ENCODE data around the gene IMMP2L.

IMMP2L gene

GRCh38 chr7:110973196-110973990 is 588.9 kb downstream of the IMMP2L start:
- Histone ChIP-seq H3K27me3 (ENCODE audit: low read depth, low read length) (no peaks in the 10 kb centered on the region), H3K27ac (ENCODE audit: low read length) (no peak overlapping the region), H3K4me3 (ENCODE audit: low read depth in 1 of 2, low read length in 2 of 2) (no peak overlapping the region), H3K36me3 (ENCODE audit: control insufficient read depth in 1 of 2, insufficient read depth in 2 of 2, low read length in 2 of 2) (no peaks in the 10 kb centered on the region), H3K9me3 (ENCODE audit: control insufficient read depth in 1 of 2, low read length in 2 of 2) (no peaks in the 10 kb centered on the region), H3K4me1 (ENCODE audit: control insufficient read depth in 1 of 2, insufficient read depth in 2 of 2, low read length in 2 of 2) (no peaks in the 10 kb centered on the region)

GRCh38 chr7:110964775-110965174 is 597.5 kb downstream of the IMMP2L start:
- no peaks in the 10 kb centered on the region for H3K36me3 ChIP-seq (ENCODE audit: control insufficient read depth in 1 of 2, insufficient read depth in 2 of 2, low read length in 2 of 2)
- no peaks in the 10 kb centered on the region for H3K4me1 ChIP-seq (ENCODE audit: control insufficient read depth in 1 of 2, insufficient read depth in 2 of 2, low read length in 2 of 2)
- H3K9me3 ChIP-seq (ENCODE audit: control insufficient read depth in 1 of 2, low read length in 2 of 2): no peaks in the 10 kb centered on the region
- no peak overlapping the region for H3K4me3 ChIP-seq (ENCODE audit: low read depth in 1 of 2, low read length in 2 of 2)
- no peak overlapping the region for H3K27ac ChIP-seq (ENCODE audit: low read length)
- H3K27me3 ChIP-seq (ENCODE audit: low read depth, low read length): no peaks in the 10 kb centered on the region

DNA sequence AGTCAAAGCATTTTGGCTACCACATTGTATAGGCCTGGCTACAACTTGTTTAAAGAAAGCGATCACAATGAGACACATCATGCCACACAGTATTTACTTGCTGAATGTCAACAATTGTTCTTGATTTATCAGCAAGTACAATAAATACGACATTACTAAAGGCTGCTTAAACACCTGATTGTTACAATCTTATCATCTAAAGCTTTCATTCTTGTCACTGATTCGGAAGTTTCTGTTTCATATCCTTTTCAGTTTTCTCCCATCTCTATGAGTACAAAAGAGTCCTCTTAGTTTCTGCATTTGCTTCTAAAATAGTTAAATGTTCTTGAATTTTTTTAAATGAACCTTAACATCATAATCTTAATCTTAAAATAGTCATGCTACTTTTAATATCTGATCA is 599.5 kb downstream of the IMMP2L start:
- H3K27me3 ChIP-seq (ENCODE audit: low read depth, low read length): no peaks in the 10 kb centered on the region
- no peak overlapping the region for H3K27ac ChIP-seq (ENCODE audit: low read length)
- no peaks in the 10 kb centered on the region for H3K36me3 ChIP-seq (ENCODE audit: control insufficient read depth in 1 of 2, insufficient read depth in 2 of 2, low read length in 2 of 2)
- no peaks in the 10 kb centered on the region for H3K4me1 ChIP-seq (ENCODE audit: control insufficient read depth in 1 of 2, insufficient read depth in 2 of 2, low read length in 2 of 2)
- no peaks in the 10 kb centered on the region for H3K9me3 ChIP-seq (ENCODE audit: control insufficient read depth in 1 of 2, low read length in 2 of 2)
- H3K4me3 ChIP-seq (ENCODE audit: low read depth in 1 of 2, low read length in 2 of 2): no peak overlapping the region

DNA sequence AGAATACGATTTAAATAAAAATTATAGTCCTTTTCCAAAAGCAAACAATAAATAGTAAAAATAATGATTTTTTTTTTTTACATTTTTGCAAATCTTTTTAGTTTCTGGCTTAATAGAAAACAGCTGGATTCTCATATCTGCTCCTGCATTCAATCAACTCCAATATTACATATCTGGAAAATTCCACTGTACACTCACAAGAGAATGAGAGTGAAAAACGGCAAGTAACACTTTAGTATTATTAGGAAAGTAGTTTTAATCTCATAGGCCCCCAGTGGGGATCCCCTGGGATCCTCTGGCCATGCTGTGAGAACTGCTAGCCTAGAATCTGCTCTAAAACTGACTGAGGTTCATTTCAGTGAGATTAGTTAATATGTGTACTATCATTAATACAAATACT is 599.9 kb downstream of the IMMP2L start:
- no peak overlapping the region for H3K4me3 ChIP-seq (ENCODE audit: low read depth in 1 of 2, low read length in 2 of 2)
- no peaks in the 10 kb centered on the region for H3K27me3 ChIP-seq (ENCODE audit: low read depth, low read length)
- H3K27ac ChIP-seq (ENCODE audit: low read length): no peak overlapping the region
- H3K4me1 ChIP-seq (ENCODE audit: control insufficient read depth in 1 of 2, insufficient read depth in 2 of 2, low read length in 2 of 2): no peaks in the 10 kb centered on the region
- no peaks in the 10 kb centered on the region for H3K36me3 ChIP-seq (ENCODE audit: control insufficient read depth in 1 of 2, insufficient read depth in 2 of 2, low read length in 2 of 2)
- no peaks in the 10 kb centered on the region for H3K9me3 ChIP-seq (ENCODE audit: control insufficient read depth in 1 of 2, low read length in 2 of 2)

DNA sequence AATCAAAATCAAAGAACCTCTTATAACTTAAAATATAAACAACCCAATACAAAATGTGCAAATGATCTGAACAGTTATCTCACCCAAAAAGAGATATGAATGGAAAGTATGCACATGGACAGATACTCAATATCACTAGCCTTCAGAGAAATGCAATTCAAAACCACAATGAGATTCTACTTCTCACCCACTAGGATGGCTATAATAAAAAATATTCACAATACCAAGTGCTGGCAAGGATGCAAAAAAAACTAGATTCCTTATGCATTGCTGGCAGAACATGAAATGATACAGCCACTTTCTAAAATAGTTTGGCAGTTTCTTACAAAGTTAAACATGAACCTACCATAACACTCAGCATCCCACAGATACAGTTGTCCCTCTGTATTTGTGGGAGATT is 601.5 kb downstream of the IMMP2L start:
- Histone ChIP-seq H3K27ac (ENCODE audit: low read length) (no peak overlapping the region), H3K9me3 (ENCODE audit: control insufficient read depth in 1 of 2, low read length in 2 of 2) (no peaks in the 10 kb centered on the region), H3K4me1 (ENCODE audit: control insufficient read depth in 1 of 2, insufficient read depth in 2 of 2, low read length in 2 of 2) (no peaks in the 10 kb centered on the region), H3K4me3 (ENCODE audit: low read depth in 1 of 2, low read length in 2 of 2) (no peak overlapping the region), H3K27me3 (ENCODE audit: low read depth, low read length) (no peaks in the 10 kb centered on the region), H3K36me3 (ENCODE audit: control insufficient read depth in 1 of 2, insufficient read depth in 2 of 2, low read length in 2 of 2) (no peaks in the 10 kb centered on the region)

DNA sequence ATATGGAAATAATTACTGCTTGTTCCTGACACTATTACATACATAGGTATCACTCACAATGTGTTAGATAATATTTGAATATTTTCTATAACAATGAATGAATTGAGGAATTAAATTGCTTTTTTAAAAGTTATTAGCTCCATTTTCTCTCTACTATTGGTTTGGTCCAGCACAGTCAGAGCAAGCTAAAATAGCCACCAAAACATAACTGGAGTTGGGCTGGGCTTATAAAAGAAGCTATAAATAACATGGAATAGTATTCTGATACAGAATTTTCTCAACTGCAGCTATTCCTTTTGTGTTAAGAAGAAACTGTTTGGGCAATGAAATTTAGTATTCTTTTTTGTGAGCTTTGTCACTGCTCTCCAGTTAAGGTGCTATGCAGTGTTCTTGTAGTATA is 614.0 kb downstream of the IMMP2L start:
- Histone ChIP-seq H3K9me3 (ENCODE audit: control insufficient read depth in 1 of 2, low read length in 2 of 2) (no peaks in the 10 kb centered on the region), H3K27ac (ENCODE audit: low read length) (no peak overlapping the region), H3K36me3 (ENCODE audit: control insufficient read depth in 1 of 2, insufficient read depth in 2 of 2, low read length in 2 of 2) (no peaks in the 10 kb centered on the region), H3K4me3 (ENCODE audit: low read depth in 1 of 2, low read length in 2 of 2) (no peak overlapping the region), H3K27me3 (ENCODE audit: low read depth, low read length) (no peaks in the 10 kb centered on the region), H3K4me1 (ENCODE audit: control insufficient read depth in 1 of 2, insufficient read depth in 2 of 2, low read length in 2 of 2) (no peaks in the 10 kb centered on the region)

GRCh38 chr7:110947408-110947807 is 614.9 kb downstream of the IMMP2L start:
- H3K4me1 ChIP-seq (ENCODE audit: control insufficient read depth in 1 of 2, insufficient read depth in 2 of 2, low read length in 2 of 2): no peaks in the 10 kb centered on the region

DNA sequence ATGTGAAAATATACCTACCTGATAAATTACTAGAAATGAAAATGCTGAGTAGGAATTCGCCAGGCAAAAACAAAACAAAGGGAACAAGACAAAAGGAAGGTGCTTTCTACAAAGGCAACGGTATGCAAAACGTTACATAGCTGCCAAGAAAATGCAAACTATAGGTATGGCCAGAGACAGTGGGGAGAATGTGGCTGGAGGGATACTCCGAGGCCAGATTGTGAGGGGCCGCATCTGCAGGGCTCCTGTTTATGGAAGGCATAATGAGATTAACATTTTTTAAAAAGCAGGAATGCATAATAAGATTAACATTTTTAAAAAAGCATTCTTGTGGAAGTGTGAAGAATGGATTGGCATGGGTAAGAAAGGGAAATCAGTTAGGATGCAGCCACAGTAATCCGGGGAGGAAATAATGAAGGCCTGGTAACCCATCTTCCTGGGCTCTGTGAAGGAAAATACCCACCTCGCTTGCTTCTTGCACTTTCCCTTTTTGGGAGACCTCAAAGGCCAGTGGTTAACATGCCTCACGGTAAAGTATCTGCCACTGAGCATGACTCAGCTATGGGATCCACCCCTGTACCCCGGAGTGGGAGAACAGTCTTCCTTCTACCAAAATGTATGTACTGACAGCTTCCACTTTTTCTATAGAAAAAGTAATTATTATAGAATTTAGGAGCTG is 617.2 kb downstream of the IMMP2L start:
- Histone ChIP-seq H3K4me1 (ENCODE audit: control insufficient read depth in 1 of 2, insufficient read depth in 2 of 2, low read length in 2 of 2) (no peaks in the 10 kb centered on the region), H3K36me3 (ENCODE audit: control insufficient read depth in 1 of 2, insufficient read depth in 2 of 2, low read length in 2 of 2) (no peaks in the 10 kb centered on the region), H3K27me3 (ENCODE audit: low read depth, low read length) (no peaks in the 10 kb centered on the region), H3K4me3 (ENCODE audit: low read depth in 1 of 2, low read length in 2 of 2) (no peak overlapping the region), H3K9me3 (ENCODE audit: control insufficient read depth in 1 of 2, low read length in 2 of 2) (no peaks in the 10 kb centered on the region), H3K27ac (ENCODE audit: low read length) (no peak overlapping the region)

More at GRCh38 chr7:110947408-110947807, 614.9 kb downstream of the IMMP2L start:
- Histone ChIP-seq H3K4me3 (ENCODE audit: low read depth in 1 of 2, low read length in 2 of 2) (no peak overlapping the region), H3K36me3 (ENCODE audit: control insufficient read depth in 1 of 2, insufficient read depth in 2 of 2, low read length in 2 of 2) (no peaks in the 10 kb centered on the region), H3K27ac (ENCODE audit: low read length) (no peak overlapping the region), H3K27me3 (ENCODE audit: low read depth, low read length) (no peaks in the 10 kb centered on the region), H3K9me3 (ENCODE audit: control insufficient read depth in 1 of 2, low read length in 2 of 2) (no peaks in the 10 kb centered on the region)

DNA sequence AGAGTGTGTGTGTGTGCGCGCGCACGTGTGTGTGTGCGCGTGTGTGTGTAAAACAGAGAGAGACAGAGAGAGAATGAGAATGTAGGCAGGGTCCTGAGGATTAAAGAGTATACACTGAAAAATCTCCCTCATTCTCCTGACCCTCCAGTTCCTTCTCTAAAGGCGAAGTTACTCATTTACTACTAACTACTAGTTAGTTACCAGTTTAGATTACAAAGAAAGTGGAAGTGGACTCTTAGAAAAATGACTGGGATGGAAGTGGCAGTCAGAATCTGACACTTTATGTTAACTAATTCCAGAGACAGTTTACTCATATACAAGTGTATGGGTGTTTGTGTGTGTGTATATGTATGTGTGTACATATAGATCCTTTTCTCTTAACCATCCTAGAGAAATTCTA is 617.8 kb downstream of the IMMP2L start:
- H3K36me3 ChIP-seq (ENCODE audit: control insufficient read depth in 1 of 2, insufficient read depth in 2 of 2, low read length in 2 of 2): no peaks in the 10 kb centered on the region
- H3K4me1 ChIP-seq (ENCODE audit: control insufficient read depth in 1 of 2, insufficient read depth in 2 of 2, low read length in 2 of 2): no peaks in the 10 kb centered on the region
- H3K9me3 ChIP-seq (ENCODE audit: control insufficient read depth in 1 of 2, low read length in 2 of 2): no peaks in the 10 kb centered on the region
- H3K27ac ChIP-seq (ENCODE audit: low read length): no peak overlapping the region
- H3K27me3 ChIP-seq (ENCODE audit: low read depth, low read length): no peaks in the 10 kb centered on the region
- no peak overlapping the region for H3K4me3 ChIP-seq (ENCODE audit: low read depth in 1 of 2, low read length in 2 of 2)

GRCh38 chr7:110943701-110944345 is 618.5 kb downstream of the IMMP2L start:
- H3K4me3 ChIP-seq (ENCODE audit: low read depth in 1 of 2, low read length in 2 of 2): no peak overlapping the region
- H3K27ac ChIP-seq (ENCODE audit: low read length): no peak overlapping the region
- H3K36me3 ChIP-seq (ENCODE audit: control insufficient read depth in 1 of 2, insufficient read depth in 2 of 2, low read length in 2 of 2): no peaks in the 10 kb centered on the region
- H3K4me1 ChIP-seq (ENCODE audit: control insufficient read depth in 1 of 2, insufficient read depth in 2 of 2, low read length in 2 of 2): no peaks in the 10 kb centered on the region
- H3K27me3 ChIP-seq (ENCODE audit: low read depth, low read length): no peaks in the 10 kb centered on the region
- no peaks in the 10 kb centered on the region for H3K9me3 ChIP-seq (ENCODE audit: control insufficient read depth in 1 of 2, low read length in 2 of 2)

- Histone ChIP-seq H3K27ac (ENCODE audit: low read length) (no peak overlapping the region), H3K36me3 (ENCODE audit: control insufficient read depth in 1 of 2, insufficient read depth in 2 of 2, low read length in 2 of 2) (no peaks in the 10 kb centered on the region), H3K27me3 (ENCODE audit: low read depth, low read length) (no peaks in the 10 kb centered on the region), H3K9me3 (ENCODE audit: control insufficient read depth in 1 of 2, low read length in 2 of 2) (no peaks in the 10 kb centered on the region), H3K4me3 (ENCODE audit: low read depth in 1 of 2, low read length in 2 of 2) (no peak overlapping the region), H3K4me1 (ENCODE audit: control insufficient read depth in 1 of 2, insufficient read depth in 2 of 2, low read length in 2 of 2) (no peaks in the 10 kb centered on the region)
Measured at GRCh38 chr7:110941385-110941784, 620.9 kb downstream of the IMMP2L start.

All from muscle layer of duodenum (tissue), 2 donors.